Glomerular visceral epithelial cell (primary cell): ENCODE measurements around the gene SCN4B.

Experiments
- DNase-seq: peaks from one replicate; pipeline ENCODE4 v3.0.0-alpha.2; 2016; ENCODE audit errors: extremely low spot score

Gene SCN4B

GRCh38 chr11:118129471-118130172 is 23.0 kb downstream of the SCN4B start:
- no peak for DNase-seq

GRCh38 chr11:118128721-118129470 is 23.7 kb downstream of the SCN4B start:
- DNase-seq: no peak

GRCh38 chr11:118128310-118128709 is 24.3 kb downstream of the SCN4B start:
- no peak for DNase-seq

GRCh38 chr11:118126082-118126838 is 26.4 kb downstream of the SCN4B start:
- DNase-seq: no peak

GRCh38 chr11:118124929-118125535 is 27.6 kb downstream of the SCN4B start:
- no peak for DNase-seq

- DNase-seq: no peak
Observed at GRCh38 chr11:118120793-118121192, 31.8 kb downstream of the SCN4B start.

GRCh38 chr11:118117790-118118601 is 34.6 kb downstream of the SCN4B start:
- no peak for DNase-seq

- DNase-seq: no peak
Observed at GRCh38 chr11:118115048-118115447, 37.6 kb downstream of the SCN4B start.

- no peak for DNase-seq
Observed at GRCh38 chr11:118114266-118114665, 38.4 kb downstream of the SCN4B start.

- no peak for DNase-seq
Observed at GRCh38 chr11:118112711-118113430, 39.8 kb downstream of the SCN4B start.

- DNase-seq: no peak
Observed at GRCh38 chr11:118111744-118112035, 40.9 kb downstream of the SCN4B start.

- no peak for DNase-seq
Observed at GRCh38 chr11:118111019-118111743, 41.4 kb downstream of the SCN4B start.

GRCh38 chr11:118109231-118109630 is 43.4 kb downstream of the SCN4B start:
- DNase-seq: no peak

GRCh38 chr11:118108513-118108912 is 44.1 kb downstream of the SCN4B start:
- no peak for DNase-seq

- no peak for DNase-seq
Observed at GRCh38 chr11:118106789-118107335, 45.8 kb downstream of the SCN4B start.

GRCh38 chr11:118105657-118106305 is 46.8 kb downstream of the SCN4B start:
- DNase-seq: no peak

GRCh38 chr11:118104491-118104890 is 48.1 kb downstream of the SCN4B start:
- no peak for DNase-seq

GRCh38 chr11:118102721-118103261 is 49.8 kb downstream of the SCN4B start:
- no peak for DNase-seq

- DNase-seq: no peak
Observed at GRCh38 chr11:118100691-118101232, 51.9 kb downstream of the SCN4B start.
